ENCODE measurements around the gene PGM3. TPM values are rescaled to one million over a fixed set of nuclear protein-coding genes. Genes with fewer than 3 reads are reported as not detected.

Gene PGM3
- total RNA-seq, 1 experiment from 2014 or later, result 97.0 TPM

GRCh38 chr6:83127976-83128375, 65.1 kb downstream of the PGM3 start:
- H3K36me3 Mint-ChIP-seq (ENCODE audit: insufficient read depth, unreplicated experiment), result peaks cover 20% of the 10 kb centered on the region
- no peak for TF ChIP-seq CTCF (IDR thresholded peaks at IDR 0.05; ENCODE audit: insufficient read depth in 1 of 2, low read depth in 1 of 2, low read length in 1 of 2, severe bottlenecking in 1 of 2, unreplicated experiment in 1 of 2)
- H3K36me3 ChIP-seq (ENCODE audit: control insufficient read depth, insufficient read depth, low read length), result no peaks in the 10 kb centered on the region; the same call in 1 of the 2 replicates
- H3K9me3 Mint-ChIP-seq (ENCODE audit: unreplicated experiment), result no peaks in the 10 kb centered on the region
- DNase-seq, result no peak
- intact Hi-C loops (cut with micrococcal nuclease; ENCODE audit: unreplicated experiment), result no loop called here
- no peak overlapping the region for H3K4me3 Mint-ChIP-seq (ENCODE audit: unreplicated experiment)
- H3K4me3 ChIP-seq (ENCODE audit: low read depth, low read length), result no peak overlapping the region
- H3K9me3 ChIP-seq, result no peaks in the 10 kb centered on the region
- no TSS peak for BruUV-seq (replicated peaks)
- peaks cover 5% of the 10 kb centered on the region for H3K4me1 Mint-ChIP-seq (ENCODE audit: low read depth, unreplicated experiment)
- CTCF ChIA-PET, result no interaction called here
- POLR2A ChIA-PET, result no interaction called here
- H3K27me3 Mint-ChIP-seq (ENCODE audit: insufficient read depth, unreplicated experiment), result no peaks in the 10 kb centered on the region
- no peaks in the 10 kb centered on the region for H3K4me1 ChIP-seq
- H3K27ac Mint-ChIP-seq (ENCODE audit: unreplicated experiment), result no peak overlapping the region
- no peaks in the 10 kb centered on the region for H3K27me3 ChIP-seq (replicated peaks; ENCODE audit: control insufficient read depth, insufficient read depth, low read length)

- Mint-ChIP-seq H3K36me3 (ENCODE audit: insufficient read depth, unreplicated experiment) (peaks cover 20% of the 10 kb centered on the region), H3K27ac (ENCODE audit: unreplicated experiment) (no peak overlapping the region), H3K4me1 (ENCODE audit: low read depth, unreplicated experiment) (peaks cover 5% of the 10 kb centered on the region), H3K9me3 (ENCODE audit: unreplicated experiment) (no peaks in the 10 kb centered on the region), H3K4me3 (ENCODE audit: unreplicated experiment) (no peak overlapping the region), H3K27me3 (ENCODE audit: insufficient read depth, unreplicated experiment) (no peaks in the 10 kb centered on the region)
- Histone ChIP-seq H3K9me3 (no peaks in the 10 kb centered on the region), H3K4me1 (no peaks in the 10 kb centered on the region), H3K27me3 (replicated peaks; ENCODE audit: control insufficient read depth, insufficient read depth, low read length) (no peaks in the 10 kb centered on the region), H3K4me3 (ENCODE audit: low read depth, low read length) (no peak overlapping the region), H3K36me3 (ENCODE audit: control insufficient read depth, insufficient read depth, low read length) (no peaks in the 10 kb centered on the region; the same call in 1 of the 2 replicates)
- intact Hi-C loops (cut with micrococcal nuclease; ENCODE audit: unreplicated experiment), result no loop called here
- DNase-seq, result no peak
- no TSS peak for BruUV-seq (replicated peaks)
- TF ChIP-seq CTCF (IDR thresholded peaks at IDR 0.05; ENCODE audit: insufficient read depth in 1 of 2, low read depth in 1 of 2, low read length in 1 of 2, severe bottlenecking in 1 of 2, unreplicated experiment in 1 of 2), result no peak
- ChIA-PET CTCF (no interaction called here), POLR2A (no interaction called here)
These were observed 65.8 kb downstream of the PGM3 start for GRCh38 chr6:83127258-83127657.

DNA sequence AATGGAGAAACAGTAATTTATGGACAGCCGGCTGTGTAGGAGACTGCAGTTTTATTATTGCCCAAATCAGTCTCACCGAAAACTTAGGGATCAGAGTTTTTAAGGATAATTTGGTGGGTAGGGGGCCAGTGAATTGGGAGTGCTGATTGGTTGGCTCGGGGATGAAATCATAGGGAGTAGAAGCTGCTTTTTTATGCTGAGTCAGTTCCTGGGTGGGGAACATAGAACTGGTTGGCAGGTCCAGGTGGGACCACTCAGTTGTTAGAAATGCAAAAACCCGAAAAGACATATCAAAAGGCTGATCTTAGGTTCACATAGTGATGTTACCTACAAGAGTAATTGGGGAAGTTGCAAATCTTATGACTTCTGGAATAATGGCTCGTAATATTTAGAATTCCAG, 66.3 kb downstream of the PGM3 start:
- Mint-ChIP-seq H3K27ac (ENCODE audit: unreplicated experiment) (no peak overlapping the region), H3K9me3 (ENCODE audit: unreplicated experiment) (no peaks in the 10 kb centered on the region), H3K4me3 (ENCODE audit: unreplicated experiment) (no peak overlapping the region), H3K27me3 (ENCODE audit: insufficient read depth, unreplicated experiment) (no peaks in the 10 kb centered on the region), H3K36me3 (ENCODE audit: insufficient read depth, unreplicated experiment) (peaks cover 20% of the 10 kb centered on the region), H3K4me1 (ENCODE audit: low read depth, unreplicated experiment) (peaks cover under 1% of the 10 kb centered on the region)
- BruUV-seq (replicated peaks), result no TSS peak
- CTCF ChIA-PET, result no interaction called here
- intact Hi-C loops (cut with micrococcal nuclease; ENCODE audit: unreplicated experiment), result no loop called here
- H3K27me3 ChIP-seq (replicated peaks; ENCODE audit: control insufficient read depth, insufficient read depth, low read length), result no peaks in the 10 kb centered on the region
- POLR2A ChIA-PET, result no interaction called here
- H3K4me1 ChIP-seq, result no peaks in the 10 kb centered on the region
- no peaks in the 10 kb centered on the region for H3K9me3 ChIP-seq
- no peaks in the 10 kb centered on the region; the same call in 1 of the 2 replicates for H3K36me3 ChIP-seq (ENCODE audit: control insufficient read depth, insufficient read depth, low read length)
- no peak for TF ChIP-seq CTCF (IDR thresholded peaks at IDR 0.05; ENCODE audit: insufficient read depth in 1 of 2, low read depth in 1 of 2, low read length in 1 of 2, severe bottlenecking in 1 of 2, unreplicated experiment in 1 of 2)
- DNase-seq, result no peak
- H3K4me3 ChIP-seq (ENCODE audit: low read depth, low read length), result no peak overlapping the region
